ENCODE data around the gene EPHX1.

DNA sequence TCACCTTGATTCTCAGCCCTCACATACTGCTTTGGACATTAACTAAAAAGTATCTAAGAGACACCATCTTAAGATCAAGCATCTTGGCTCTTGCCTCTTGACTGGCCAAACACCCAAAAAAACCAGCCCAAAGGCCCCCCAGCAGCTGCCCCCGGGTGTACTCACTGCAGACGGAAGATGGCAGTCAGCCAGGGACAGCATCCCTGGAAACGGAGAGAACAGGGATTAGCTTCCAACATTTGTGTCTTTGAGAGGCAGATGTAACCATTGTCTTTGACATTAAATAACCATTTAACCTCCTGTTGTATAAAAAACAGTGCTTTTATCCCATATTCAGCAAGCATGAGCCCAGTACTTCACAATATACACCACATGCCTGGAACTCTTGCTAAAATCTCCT lies 61.0 kb downstream of the EPHX1 start:
- TF ChIP-seq, protein P1, sequence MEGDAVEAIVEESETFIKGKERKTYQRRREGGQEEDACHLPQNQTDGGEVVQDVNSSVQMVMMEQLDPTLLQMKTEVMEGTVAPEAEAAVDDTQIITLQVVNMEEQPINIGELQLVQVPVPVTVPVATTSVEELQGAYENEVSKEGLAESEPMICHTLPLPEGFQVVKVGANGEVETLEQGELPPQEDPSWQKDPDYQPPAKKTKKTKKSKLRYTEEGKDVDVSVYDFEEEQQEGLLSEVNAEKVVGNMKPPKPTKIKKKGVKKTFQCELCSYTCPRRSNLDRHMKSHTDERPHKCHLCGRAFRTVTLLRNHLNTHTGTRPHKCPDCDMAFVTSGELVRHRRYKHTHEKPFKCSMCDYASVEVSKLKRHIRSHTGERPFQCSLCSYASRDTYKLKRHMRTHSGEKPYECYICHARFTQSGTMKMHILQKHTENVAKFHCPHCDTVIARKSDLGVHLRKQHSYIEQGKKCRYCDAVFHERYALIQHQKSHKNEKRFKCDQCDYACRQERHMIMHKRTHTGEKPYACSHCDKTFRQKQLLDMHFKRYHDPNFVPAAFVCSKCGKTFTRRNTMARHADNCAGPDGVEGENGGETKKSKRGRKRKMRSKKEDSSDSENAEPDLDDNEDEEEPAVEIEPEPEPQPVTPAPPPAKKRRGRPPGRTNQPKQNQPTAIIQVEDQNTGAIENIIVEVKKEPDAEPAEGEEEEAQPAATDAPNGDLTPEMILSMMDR (IDR thresholded peaks at IDR 0.05; ENCODE audit: low read depth, low read length, poor library complexity, severe bottlenecking): no peak
- TF ChIP-seq EZH2phosphoT487 (IDR thresholded peaks at IDR 0.05; ENCODE audit: borderline replicate concordance, low read length): no peak

Data from DOHH2 (cell line).